H9 (cell line): ENCODE measurements around the gene COA1. TPM values are rescaled to one million over a fixed set of nuclear protein-coding genes. Genes with fewer than 3 reads are reported as not detected.
"Not testable (repeated sequence)": the region's sequence is repeated elsewhere in the genome, so short reads cannot be mapped to it uniquely, and the experiment has no call there.

Experiments used
- DNase-seq: peaks from one replicate; pipeline ENCODE4 v3.0.0-alpha.2; 2017
- H2AFZ ChIP-seq: one replicate; pipeline ENCODE4 v1.6.1; 2013; ENCODE audit warnings: mild to moderate bottlenecking, low read length, control low read depth, moderate library complexity
- H2AK5ac ChIP-seq: 2 replicates; pipeline ENCODE4 v1.6.1; 2013; ENCODE audit warnings: low read length, control low read depth, mixed read lengths; ENCODE audit not compliant: insufficient read length
- H2BK120ac ChIP-seq: one replicate; pipeline ENCODE4 v1.6.1; 2013; ENCODE audit warnings: low read depth, mild to moderate bottlenecking, low read length, control low read depth, inconsistent platforms; ENCODE audit not compliant: poor library complexity, severe bottlenecking
- H2BK12ac ChIP-seq: 2 replicates; pipeline ENCODE4 v1.6.1; 2013; ENCODE audit warnings: low read length, control low read depth, mixed read lengths, low read depth; ENCODE audit not compliant: insufficient read length
- H2BK15ac ChIP-seq: 2 replicates; pipeline ENCODE4 v1.6.1; 2013; ENCODE audit warnings: low read depth, low read length, control low read depth
- H2BK20ac ChIP-seq: one replicate; pipeline ENCODE4 v1.6.1; 2013; ENCODE audit warnings: low read depth, mild to moderate bottlenecking, low read length, control low read depth, inconsistent platforms; ENCODE audit not compliant: poor library complexity, severe bottlenecking
- H2BK5ac ChIP-seq: 2 replicates; pipeline ENCODE4 v1.6.1; 2013; ENCODE audit warnings: low read length, control low read depth, mixed read lengths; ENCODE audit not compliant: insufficient read length
- H3K14ac ChIP-seq: 2 replicates; pipeline ENCODE4 v1.6.1; 2013; ENCODE audit warnings: low read length, control low read depth; ENCODE audit not compliant: insufficient read depth
- H3K18ac ChIP-seq: 2 replicates; pipeline ENCODE4 v1.6.1; 2013; ENCODE audit warnings: low read depth, mild to moderate bottlenecking, mixed read lengths, low read length, control low read depth; ENCODE audit not compliant: insufficient read length
- H3K23ac ChIP-seq: 2 replicates; pipeline ENCODE4 v1.6.1; 2013; ENCODE audit warnings: low read length, control low read depth, mixed read lengths, low read depth; ENCODE audit not compliant: insufficient read length
- H3K23me2 ChIP-seq: 2 replicates; pipeline ENCODE4 v1.6.1; 2013; ENCODE audit warnings: low read depth, mild to moderate bottlenecking, mixed read lengths, low read length, control low read depth; ENCODE audit not compliant: insufficient read length, poor library complexity, severe bottlenecking
- H3K27ac ChIP-seq: 2 replicates; pipeline ENCODE4 v1.5.1; 2013; ENCODE audit warnings: low read length, control low read depth, mixed read lengths, low read depth; ENCODE audit not compliant: insufficient read length
- H3K27me3 ChIP-seq: 2 replicates; pipeline ENCODE4 v1.6.1; 2013; ENCODE audit warnings: low read length, control low read depth, inconsistent platforms; ENCODE audit not compliant: insufficient read depth
- H3K4ac ChIP-seq: 2 replicates; pipeline ENCODE4 v1.6.1; 2013; ENCODE audit warnings: low read depth, mild to moderate bottlenecking, control low read depth, inconsistent platforms, low read length, moderate library complexity
- H3K4me1 ChIP-seq: 2 replicates; pipeline ENCODE4 v1.6.1; 2013; ENCODE audit warnings: low read length, control low read depth, inconsistent platforms; ENCODE audit not compliant: insufficient read depth
- H3K4me2 ChIP-seq: 2 replicates; pipeline ENCODE4 v1.6.1; 2013; ENCODE audit warnings: low read length, control low read depth, mixed read lengths; ENCODE audit not compliant: insufficient read length, insufficient read depth
- H3K56ac ChIP-seq: 2 replicates; pipeline ENCODE4 v1.6.1; 2013; ENCODE audit warnings: low read depth, mild to moderate bottlenecking, mixed read lengths, low read length, control low read depth; ENCODE audit not compliant: insufficient read length
- H3K79me1 ChIP-seq: 2 replicates; pipeline ENCODE4 v1.6.1; 2013; ENCODE audit warnings: low read depth, mild to moderate bottlenecking, moderate library complexity, low read length, control low read depth, inconsistent platforms; ENCODE audit not compliant: insufficient read depth, poor library complexity, severe bottlenecking
- H3K79me2 ChIP-seq: 2 replicates; pipeline ENCODE4 v1.6.1; 2013; ENCODE audit warnings: low read length, control low read depth, inconsistent platforms; ENCODE audit not compliant: insufficient read depth
- H3K9ac ChIP-seq: 2 replicates; pipeline ENCODE4 v1.6.1; 2013; ENCODE audit warnings: low read length, control low read depth, mixed read lengths; ENCODE audit not compliant: insufficient read length; ENCODE audit errors: extremely low read depth
- H3K9me3 ChIP-seq: one replicate; pipeline ENCODE4 v1.6.1; 2013; ENCODE audit warnings: low read depth, low read length, inconsistent platforms; ENCODE audit not compliant: control insufficient read depth
- H3T11ph ChIP-seq: one replicate; pipeline ENCODE4 v1.6.1; 2013; ENCODE audit warnings: mild to moderate bottlenecking, low read length, control low read depth, inconsistent platforms
- H4K20me1 ChIP-seq: one replicate; pipeline ENCODE4 v1.6.1; 2013; ENCODE audit not compliant: control insufficient read depth, insufficient read length, insufficient read depth
- H4K5ac ChIP-seq: 2 replicates; pipeline ENCODE4 v1.6.1; 2013; ENCODE audit warnings: low read depth, mild to moderate bottlenecking, mixed read lengths, low read length, control low read depth; ENCODE audit not compliant: insufficient read length
- H4K8ac ChIP-seq: replicated peaks from 2 replicates; pipeline ENCODE4 v1.6.1; 2013; ENCODE audit warnings: low read length, control low read depth, mixed read lengths, low read depth; ENCODE audit not compliant: insufficient read length
- H4K91ac ChIP-seq: 2 replicates; pipeline ENCODE4 v1.6.1; 2013; ENCODE audit warnings: low read depth, mild to moderate bottlenecking, moderate library complexity, mixed read lengths, low read length, control low read depth; ENCODE audit not compliant: insufficient read length
- H3K27ac Mint-ChIP-seq, 3 experiments: 2 replicates in 2 of 3; 3 replicates in 1 of 3; pipeline ENCODE4 v1.8.0; 2020 to 2021; ENCODE audit warnings: mixed read lengths in 3 of 3, mild to moderate bottlenecking in 1 of 3, moderate library complexity in 1 of 3
- H3K27me3 Mint-ChIP-seq: 2 replicates; pipeline ENCODE4 v1.8.0; 2021; ENCODE audit warnings: low read depth, mild to moderate bottlenecking, moderate library complexity, mixed read lengths
- H3K36me3 Mint-ChIP-seq, 3 experiments: 2 replicates in 2 of 3; 3 replicates in 1 of 3; pipeline ENCODE4 v1.8.0; 2020 to 2021; ENCODE audit warnings: low read depth in 3 of 3, mixed read lengths in 3 of 3; ENCODE audit not compliant: insufficient read depth in 1 of 3
- H3K4me1 Mint-ChIP-seq, 2 experiments: 2 replicates each; pipeline ENCODE4 v1.8.0; 2020; ENCODE audit warnings: mixed read lengths in 2 of 2
- H3K4me3 Mint-ChIP-seq, 2 experiments: 2 replicates in 1 of 2; 3 replicates in 1 of 2; pipeline ENCODE4 v1.8.0; 2020 to 2021; ENCODE audit warnings: mild to moderate bottlenecking in 2 of 2, mixed read lengths in 2 of 2, moderate library complexity in 1 of 2
- H3K9me3 Mint-ChIP-seq, 2 experiments: 2 replicates in 1 of 2; 3 replicates in 1 of 2; pipeline ENCODE4 v1.8.0; 2020; ENCODE audit warnings: mild to moderate bottlenecking in 2 of 2, mixed read lengths in 2 of 2, moderate library complexity in 1 of 2
- WGBS: extraction: QIAGEN DNeasy Blood & Tissue Kit; methylation state at CpG from one replicate; pipeline ENCODE4 v1.1.7; 2013; ENCODE audit warnings: missing lambda C conversion rate, low lambda C conversion rate, mixed read lengths; ENCODE audit not compliant: insufficient read length; ENCODE audit errors: extremely low coverage; 5-methylcytosine and 5-hydroxymethylcytosine counted together
- total RNA-seq: library from RNA; stranded (reverse); gene quantifications from 2 replicates; pipeline ENCODE4 v1.2.1, GENCODE V29; 2021

The COA1 gene
- total RNA-seq, 1 experiment from 2014 or later = 138 TPM

GRCh38 chr7:43775255-43775654 is 45.9 kb upstream of the COA1 start:
- H3K4me2 ChIP-seq, H3K23ac ChIP-seq, H3K4me3 Mint-ChIP-seq, H3T11ph ChIP-seq, H2BK12ac ChIP-seq, H2BK15ac ChIP-seq, H3K27ac Mint-ChIP-seq, H2BK20ac ChIP-seq, H2AFZ ChIP-seq, H4K5ac ChIP-seq, H2AK5ac ChIP-seq, H4K91ac ChIP-seq, H3K27me3 ChIP-seq, H3K79me2 ChIP-seq, H2BK5ac ChIP-seq, H3K23me2 ChIP-seq, H3K27me3 Mint-ChIP-seq, H2BK120ac ChIP-seq, H3K27ac ChIP-seq, H3K79me1 ChIP-seq, H3K56ac ChIP-seq, H3K4me1 Mint-ChIP-seq, H3K9ac ChIP-seq, H3K9me3 ChIP-seq, H3K4me1 ChIP-seq, H3K14ac ChIP-seq, H3K4ac ChIP-seq, H3K18ac ChIP-seq, H4K20me1 ChIP-seq, DNase-seq, H4K8ac ChIP-seq: not testable (repeated sequence)
- H3K36me3 Mint-ChIP-seq = peaks cover 27 to 49% (median 40%) of the 10 kb centered on the region in 3 experiments
- peaks cover 29 to 36% of the 10 kb centered on the region in 2 experiments for H3K9me3 Mint-ChIP-seq
- WGBS = no CpG with 5 or more reads among the region's 2 CpGs

DNA sequence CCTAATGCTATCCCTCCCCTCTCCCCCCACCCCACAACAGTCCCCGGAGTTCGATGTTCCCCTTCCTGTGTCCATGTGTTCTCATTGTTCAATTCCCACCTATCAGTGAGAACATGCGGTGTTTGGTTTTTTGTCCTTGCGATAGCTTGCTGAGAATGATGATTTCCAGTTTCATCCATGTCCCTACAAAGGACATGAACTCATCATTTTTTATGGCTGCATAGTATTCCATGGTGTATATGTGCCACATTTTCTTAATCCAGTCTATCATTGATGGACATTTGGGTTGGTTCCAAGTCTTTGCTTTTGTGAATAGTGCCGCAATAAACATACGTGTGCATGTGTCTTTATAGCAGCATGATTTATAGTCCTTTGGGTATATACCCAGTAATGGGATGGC is 43.9 kb upstream of the COA1 start:
- H3K9ac ChIP-seq, H3K27ac ChIP-seq, H3K18ac ChIP-seq, H3K27me3 ChIP-seq, H2BK20ac ChIP-seq, H3K4ac ChIP-seq, H4K91ac ChIP-seq, H3K23me2 ChIP-seq, H3K14ac ChIP-seq, H4K8ac ChIP-seq, H3K79me1 ChIP-seq, H3K27me3 Mint-ChIP-seq, H3K4me1 ChIP-seq, H3K27ac Mint-ChIP-seq, H2BK12ac ChIP-seq, H3K4me3 Mint-ChIP-seq, H3K9me3 ChIP-seq, H2AFZ ChIP-seq, H4K5ac ChIP-seq, H3K23ac ChIP-seq, H2BK15ac ChIP-seq, H2BK5ac ChIP-seq, H3K56ac ChIP-seq, H2BK120ac ChIP-seq, H3T11ph ChIP-seq, H3K4me2 ChIP-seq, H3K79me2 ChIP-seq, H2AK5ac ChIP-seq, H4K20me1 ChIP-seq, H3K4me1 Mint-ChIP-seq, DNase-seq: not testable (repeated sequence)
- Mint-ChIP-seq H3K9me3 (peaks cover 15 to 19% of the 10 kb centered on the region in 2 experiments), H3K36me3 (peaks cover 14 to 32% (median 22%) of the 10 kb centered on the region in 3 experiments; a peak in 6 of 7 replicates)
- WGBS = no CpG with 5 or more reads among the region's 6 CpGs
